HG02884 (cell line): ENCODE data around the gene NXPH3.
"Not testable (repeated sequence)": the region's sequence is repeated elsewhere in the genome, so short reads cannot be mapped to it uniquely, and the experiment has no call there.

ENCODE experiments used
- ATAC-seq: cut with Tn5 transposase; IDR thresholded peaks from one replicate; pipeline ENCODE4 v1.9.1; 2021; ENCODE audit warnings: mild to moderate bottlenecking, moderate library complexity; ENCODE audit not compliant: unreplicated experiment

The NXPH3 gene

DNA sequence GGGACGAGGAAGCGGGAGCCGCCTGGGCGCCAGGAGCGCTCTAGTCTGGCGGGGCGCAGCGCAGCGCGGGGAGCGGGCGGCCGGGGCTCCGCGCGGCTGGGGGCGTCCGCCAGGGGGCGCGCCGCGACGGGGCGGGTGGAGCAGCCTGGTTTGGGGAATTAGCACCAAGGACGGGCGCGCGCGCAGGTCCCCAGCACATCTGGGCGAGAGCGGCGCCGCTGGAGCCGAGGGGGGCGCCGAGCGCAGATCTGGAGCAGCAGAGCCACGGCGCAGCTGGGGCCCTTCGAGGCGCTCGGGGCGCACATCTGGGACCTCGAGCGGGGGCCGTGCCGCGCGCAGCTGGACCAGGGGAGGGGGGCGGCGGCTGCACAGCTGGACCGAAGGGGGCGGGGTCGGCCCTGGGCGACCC, at the start of gene NXPH3:
Gene NXPH3 (plus strand): TSS at position 193 of the 409 bp plus-strand sequence. CDS start 349 bp downstream, outside the sequence.
- ATAC-seq = no peak

DNA sequence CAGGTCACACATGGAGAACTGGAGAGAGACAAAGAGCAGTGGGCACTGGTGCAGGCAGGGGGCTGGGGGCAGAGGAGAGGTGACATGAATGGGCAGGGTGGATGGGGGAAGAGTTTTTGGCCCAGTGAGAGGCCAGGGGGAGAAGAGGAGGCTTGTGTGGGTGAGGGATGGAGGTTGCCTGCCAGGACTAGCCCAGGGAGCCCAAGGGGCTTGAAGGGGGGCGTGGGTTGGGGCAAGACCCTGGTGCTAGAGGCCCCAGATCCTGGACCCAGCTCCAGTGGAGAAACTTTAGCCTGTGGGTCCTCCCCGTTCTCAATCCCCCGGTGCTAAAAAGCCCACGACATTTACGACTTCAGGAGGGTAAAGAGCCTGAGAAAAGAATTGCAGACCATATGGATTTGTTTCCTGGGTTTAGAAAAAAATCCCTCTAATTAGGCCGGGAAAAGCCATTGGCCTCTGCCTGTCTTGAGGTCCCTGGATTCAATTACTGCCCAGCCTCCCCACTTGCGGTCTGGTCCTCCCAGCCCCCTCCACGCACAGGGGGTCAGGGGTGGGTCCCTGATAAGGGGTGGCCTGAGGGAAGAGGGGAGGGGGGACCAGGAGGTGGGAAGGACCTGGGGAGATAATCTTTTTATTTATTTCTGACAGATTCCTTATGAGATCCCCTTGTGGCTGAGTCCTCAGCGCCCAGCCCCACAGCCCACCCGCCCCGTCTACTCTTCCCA, 47.6 kb upstream of the NXPH3 start:
- no peak for ATAC-seq

GRCh38 chr17:49528966-49529365, 46.7 kb upstream of the NXPH3 start:
- ATAC-seq = no peak

DNA sequence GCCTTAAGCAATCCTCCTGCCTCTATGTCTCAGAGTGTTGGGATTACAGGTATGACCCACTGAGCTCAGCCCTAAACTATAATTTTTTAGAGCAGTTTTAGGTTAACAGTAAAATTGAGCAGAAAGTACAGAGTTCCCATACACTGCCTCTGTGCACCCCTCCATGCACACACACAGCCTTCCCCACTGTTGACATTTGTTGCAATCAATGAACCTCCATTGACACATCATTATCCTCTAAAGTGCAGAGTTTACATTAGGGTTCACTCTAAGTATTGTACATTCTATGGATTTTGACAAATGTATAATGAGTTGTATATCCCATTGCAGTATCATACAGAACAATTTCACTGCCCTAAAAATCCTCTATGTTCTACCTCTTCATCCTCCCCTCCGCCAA, 45.6 kb upstream of the NXPH3 start:
- ATAC-seq = no peak

GRCh38 chr17:49543860-49544259, 31.8 kb upstream of the NXPH3 start:
- no peak for ATAC-seq

- no peak for ATAC-seq
Observed at GRCh38 chr17:49545007-49545660, 30.5 kb upstream of the NXPH3 start.

DNA sequence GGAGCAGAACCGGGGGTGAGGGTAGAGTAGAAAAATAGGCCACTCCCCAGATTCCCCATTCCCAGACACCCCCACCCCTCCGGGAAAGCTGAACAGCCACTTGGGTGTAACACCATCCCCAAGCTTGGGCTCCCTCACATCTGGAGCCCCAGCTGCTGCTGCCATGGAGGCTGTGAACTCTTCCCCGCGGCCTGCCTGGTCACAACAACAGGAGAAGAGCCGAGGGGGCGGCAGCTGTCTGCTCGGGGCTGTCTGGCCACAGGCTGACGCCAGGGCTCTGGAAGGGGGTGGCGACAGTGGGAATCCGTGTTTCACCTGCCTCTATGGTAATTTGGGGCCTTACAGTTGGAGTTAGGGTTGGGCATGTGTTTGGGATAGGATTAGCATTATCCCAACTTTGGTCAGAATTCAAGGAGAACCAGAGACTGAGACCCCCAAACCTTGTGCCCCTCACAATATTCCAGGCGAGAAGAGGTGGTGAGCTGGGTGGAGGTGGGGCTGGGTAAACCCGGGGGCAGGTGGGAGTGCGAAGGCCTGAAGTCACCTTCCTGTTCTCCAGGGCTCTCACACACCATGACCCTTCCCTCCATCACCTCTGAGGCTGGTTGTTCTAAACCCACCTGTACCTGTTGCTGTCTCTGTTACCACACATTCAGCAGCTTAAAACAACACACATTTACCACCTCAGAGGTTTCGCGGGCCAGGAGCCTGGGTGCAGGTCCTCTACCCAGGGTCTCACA, 29.7 kb upstream of the NXPH3 start:
- ATAC-seq = no peak

DNA sequence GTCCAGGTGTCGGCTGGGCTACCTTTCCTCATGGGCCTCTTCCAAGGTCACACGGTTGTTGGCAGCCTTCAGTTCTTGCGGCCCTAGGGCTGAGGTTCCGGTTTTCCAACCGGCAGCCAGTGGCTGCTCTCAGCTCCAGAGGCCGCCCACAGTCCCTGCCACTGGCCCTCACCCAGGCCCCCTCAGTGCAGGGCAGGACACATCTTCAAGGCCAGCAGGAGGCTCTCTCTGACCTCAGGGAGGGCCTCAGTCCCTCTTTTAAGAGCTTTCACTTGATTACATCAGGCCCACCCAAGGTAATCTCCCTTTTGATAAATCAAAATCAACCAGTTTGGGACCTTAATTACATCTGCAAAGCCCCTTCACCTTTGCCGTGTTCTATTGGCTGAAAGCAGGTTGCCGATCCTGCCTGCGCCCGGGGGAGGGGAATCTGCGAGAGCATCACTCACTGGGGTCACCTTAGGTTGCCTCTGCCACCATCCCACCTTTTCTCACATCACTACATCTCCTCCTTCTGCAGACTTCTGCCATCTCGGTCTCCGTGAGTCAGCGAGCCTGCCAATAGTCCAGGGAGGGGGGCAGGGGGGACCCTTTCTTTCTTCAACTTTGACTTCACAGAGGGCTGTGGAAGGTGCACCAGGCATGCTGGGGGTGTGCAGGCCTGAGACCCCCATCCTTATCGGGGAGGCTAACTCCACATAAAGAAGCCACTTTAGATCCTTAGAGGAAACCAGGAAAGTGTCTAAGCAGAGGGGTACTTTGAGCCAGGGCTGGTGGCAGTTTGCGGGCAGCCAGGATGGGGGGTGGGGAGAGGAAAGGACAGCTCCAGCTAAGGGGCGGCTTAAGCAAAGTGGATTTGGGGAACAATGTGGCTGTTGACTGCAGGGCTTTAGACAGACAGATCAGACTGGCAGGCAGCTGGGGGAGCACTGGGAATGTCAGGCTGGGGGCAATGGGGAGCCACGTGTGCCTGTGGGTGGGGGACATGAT, 28.8 kb upstream of the NXPH3 start:
- ATAC-seq = no peak

GRCh38 chr17:49547566-49547965, 28.1 kb upstream of the NXPH3 start:
- ATAC-seq = no peak

- ATAC-seq = no peak
Observed at GRCh38 chr17:49548051-49548505, 27.6 kb upstream of the NXPH3 start.

- no peak for ATAC-seq
Observed at GRCh38 chr17:49548506-49549310, 27.0 kb upstream of the NXPH3 start.

- no peak for ATAC-seq
Observed at GRCh38 chr17:49549311-49549605, 26.4 kb upstream of the NXPH3 start.

- no peak for ATAC-seq
Observed at GRCh38 chr17:49549691-49550678, 25.7 kb upstream of the NXPH3 start.

DNA sequence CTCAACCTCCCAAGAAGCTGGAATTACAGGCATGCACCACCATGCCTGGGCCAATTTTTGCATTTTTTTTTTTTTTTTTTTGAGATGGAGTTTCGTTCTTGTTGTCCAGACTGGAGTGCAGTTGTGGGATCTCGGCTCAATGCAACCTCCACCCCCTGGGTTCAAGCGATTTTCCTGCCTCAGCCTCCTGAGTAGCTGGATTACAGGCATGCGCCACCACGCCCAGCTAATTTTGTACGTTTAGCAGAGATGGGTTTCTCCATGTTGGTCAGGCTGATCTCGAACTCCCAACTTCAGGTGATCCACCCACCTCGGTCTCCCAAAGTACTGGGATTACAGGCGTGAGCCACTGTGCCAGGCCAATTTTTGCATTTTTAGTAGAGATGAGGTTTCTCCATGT, 24.9 kb upstream of the NXPH3 start:
- ATAC-seq = not testable (repeated sequence)

DNA sequence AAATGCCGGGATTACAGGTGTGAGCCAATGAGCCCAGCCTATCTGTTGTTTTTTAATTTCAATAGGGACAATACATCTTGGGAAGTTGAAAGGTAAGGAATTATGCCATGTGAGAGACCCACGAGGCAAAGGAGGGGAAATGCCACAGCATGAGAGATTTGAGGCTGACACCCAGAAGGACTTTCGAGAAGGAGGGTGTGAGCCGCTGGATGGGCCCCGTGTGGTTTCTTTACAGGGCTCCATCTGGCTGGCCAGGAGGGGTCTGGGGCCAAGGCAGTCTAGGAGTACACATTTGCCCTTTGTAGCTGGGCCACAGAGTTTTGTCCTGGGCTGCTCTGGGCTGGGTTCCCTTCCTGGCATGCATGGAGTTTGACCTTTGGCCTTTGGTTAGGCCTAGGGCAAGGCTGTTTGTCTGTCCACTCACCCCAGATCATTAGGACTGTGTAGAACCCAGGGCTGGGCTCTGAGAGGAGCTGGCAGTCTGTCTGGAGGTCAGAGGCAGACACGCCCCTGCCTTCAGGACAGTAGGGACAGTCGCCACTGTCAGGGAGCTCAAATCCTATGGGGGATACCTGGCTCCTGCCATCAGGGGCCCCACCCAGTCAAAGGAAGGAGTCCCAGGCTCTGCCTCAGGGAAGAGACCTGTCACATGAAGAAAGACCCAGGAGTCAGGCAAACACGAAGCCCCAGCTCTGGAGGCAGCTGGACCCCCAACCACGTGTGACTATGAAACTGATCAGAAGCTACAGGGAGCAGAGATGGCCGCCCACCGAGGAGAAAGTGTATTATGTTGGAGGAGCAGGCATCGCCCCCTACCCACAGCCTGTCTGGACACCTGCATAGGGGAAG, 24.2 kb upstream of the NXPH3 start:
- ATAC-seq = no peak

DNA sequence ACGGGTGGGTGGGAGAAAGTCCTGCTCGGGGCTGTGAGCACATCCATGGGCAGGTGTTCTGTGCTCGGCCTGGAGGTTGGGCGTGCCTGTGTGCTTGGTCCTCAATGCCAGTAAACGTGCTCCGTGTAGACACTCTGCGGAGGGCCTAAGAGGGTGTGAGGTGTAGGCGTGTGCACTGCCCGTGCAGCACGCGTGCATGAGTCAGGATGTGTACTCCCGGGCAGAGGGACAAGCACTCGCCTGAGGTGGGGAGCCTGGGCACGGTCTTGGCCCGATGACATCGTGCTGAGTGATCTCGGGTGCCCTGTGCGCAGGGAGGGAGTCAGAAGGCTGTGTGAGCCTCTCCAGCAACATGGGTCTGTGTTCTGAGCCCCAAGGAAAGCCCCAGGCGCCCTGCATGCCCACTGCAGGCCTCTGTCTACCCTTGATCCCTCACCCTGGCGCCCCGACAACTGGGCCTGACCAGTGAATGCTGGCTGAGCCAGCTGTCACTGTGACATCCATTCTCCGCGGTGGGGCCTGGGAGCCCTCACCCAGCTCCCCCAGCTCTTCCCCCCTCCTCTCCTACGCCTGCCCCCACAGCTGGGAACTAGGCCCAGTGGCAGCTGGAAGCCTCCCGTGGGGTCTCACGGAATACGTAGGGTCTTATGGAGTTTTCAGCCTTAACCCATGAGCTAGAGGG, 23.5 kb upstream of the NXPH3 start:
- ATAC-seq = no peak

DNA sequence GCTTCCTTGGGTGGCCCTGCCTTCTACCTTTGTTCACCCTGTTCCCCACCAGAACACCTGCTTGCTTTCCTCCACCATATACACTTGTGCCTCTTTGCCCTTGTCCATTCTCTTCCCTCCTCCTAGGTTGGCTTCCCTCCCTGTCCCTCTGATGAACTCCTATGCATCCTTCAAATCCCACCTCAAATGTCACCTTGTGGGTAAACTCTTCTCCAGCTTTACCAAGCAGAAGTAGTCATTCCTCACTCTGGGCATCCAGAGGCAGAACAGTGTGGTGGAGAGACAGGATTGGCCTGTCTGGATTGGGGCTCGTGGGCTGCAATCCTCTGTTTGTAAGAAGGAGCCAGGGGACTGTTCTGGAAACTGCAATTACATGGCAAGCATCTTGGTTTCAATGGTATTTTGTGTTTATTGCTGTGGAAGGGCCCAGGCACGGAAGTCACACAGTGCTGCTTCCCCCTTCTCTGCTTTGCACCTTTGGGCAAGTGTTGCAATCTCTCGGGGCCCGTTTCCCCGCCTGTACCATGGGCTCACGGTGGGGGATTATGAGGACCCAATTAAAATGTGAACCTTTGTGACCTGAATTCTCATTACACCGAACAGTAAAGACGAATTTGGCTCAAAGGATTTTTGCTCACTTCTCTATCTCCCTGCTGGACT, 21.9 kb upstream of the NXPH3 start:
- no peak for ATAC-seq
